Fibroblast of the aortic adventitia (primary cell): Measurements from ENCODE around the gene YY2. TPM values are rescaled to one million over a fixed set of nuclear protein-coding genes. Genes with fewer than 3 reads are reported as not detected.
"Not testable (repeated sequence)": the region's sequence is repeated elsewhere in the genome, so short reads cannot be mapped to it uniquely, and the experiment has no call there.

Experiments used
- DNase-seq: peaks from one replicate; pipeline ENCODE4 v3.0.0-alpha.2; 2010; ENCODE audit warnings: low read depth
- H3K4me3 ChIP-seq: 2 replicates; pipeline ENCODE4 v1.5.1; 2011; ENCODE audit warnings: low read depth, mild to moderate bottlenecking, control low read depth, low read length, moderate library complexity
- total RNA-seq: library from RNA; depleted of rRNA; stranded (reverse); fragments of >200 nt; gene quantifications from 2 replicates; pipeline ENCODE4 v1.2.3, GENCODE V29; 2012; ENCODE audit warnings: low replicate concordance
- TF ChIP-seq, protein P1 (sequence below): IDR thresholded peaks from 2 replicates; pipeline ENCODE4 v1.5.1; 2011; ENCODE audit warnings: mild to moderate bottlenecking, low read length, control low read depth, inconsistent platforms; ENCODE audit not compliant: insufficient read depth

YY2 gene
- 0.16 and 2.4 TPM in 2 replicates for total RNA-seq

GRCh38 chrX:21855937-21856415 is at the start of gene YY2:
YY2 (plus strand) TSS chrX:21855987; CDS start chrX:21856485, 498 bp downstream.
- DNase-seq, result no peak
- TF ChIP-seq, protein P1, sequence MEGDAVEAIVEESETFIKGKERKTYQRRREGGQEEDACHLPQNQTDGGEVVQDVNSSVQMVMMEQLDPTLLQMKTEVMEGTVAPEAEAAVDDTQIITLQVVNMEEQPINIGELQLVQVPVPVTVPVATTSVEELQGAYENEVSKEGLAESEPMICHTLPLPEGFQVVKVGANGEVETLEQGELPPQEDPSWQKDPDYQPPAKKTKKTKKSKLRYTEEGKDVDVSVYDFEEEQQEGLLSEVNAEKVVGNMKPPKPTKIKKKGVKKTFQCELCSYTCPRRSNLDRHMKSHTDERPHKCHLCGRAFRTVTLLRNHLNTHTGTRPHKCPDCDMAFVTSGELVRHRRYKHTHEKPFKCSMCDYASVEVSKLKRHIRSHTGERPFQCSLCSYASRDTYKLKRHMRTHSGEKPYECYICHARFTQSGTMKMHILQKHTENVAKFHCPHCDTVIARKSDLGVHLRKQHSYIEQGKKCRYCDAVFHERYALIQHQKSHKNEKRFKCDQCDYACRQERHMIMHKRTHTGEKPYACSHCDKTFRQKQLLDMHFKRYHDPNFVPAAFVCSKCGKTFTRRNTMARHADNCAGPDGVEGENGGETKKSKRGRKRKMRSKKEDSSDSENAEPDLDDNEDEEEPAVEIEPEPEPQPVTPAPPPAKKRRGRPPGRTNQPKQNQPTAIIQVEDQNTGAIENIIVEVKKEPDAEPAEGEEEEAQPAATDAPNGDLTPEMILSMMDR, result no peak
- H3K4me3 ChIP-seq, result no peak within 1 kb of the TSS

- DNase-seq, result no peak
- H3K4me3 ChIP-seq, result no peak overlapping the region
- TF ChIP-seq, protein P1, result no peak
Measured at GRCh38 chrX:21806691-21807090, 49.1 kb upstream of the YY2 start.

DNA sequence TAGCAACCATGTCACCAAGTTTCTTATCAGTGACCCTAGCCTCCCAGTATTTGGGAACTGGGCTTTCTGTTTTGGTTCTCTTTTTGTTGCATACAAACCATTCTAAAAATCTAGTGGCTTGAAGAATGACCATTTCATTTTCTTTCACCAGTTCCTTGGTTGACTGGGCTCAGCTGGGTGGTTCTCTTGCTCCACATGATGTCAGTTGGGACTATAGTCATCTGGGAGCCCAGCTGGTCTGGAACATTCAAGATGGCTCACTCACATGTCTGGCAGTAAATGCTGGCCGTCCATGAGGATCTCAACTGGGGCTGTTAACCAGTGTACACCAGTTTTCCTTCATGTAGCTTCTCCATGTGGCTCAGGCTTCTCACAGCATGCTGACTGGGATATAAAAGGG is 44.0 kb upstream of the YY2 start:
- DNase-seq, result no peak
- no peak overlapping the region for H3K4me3 ChIP-seq
- TF ChIP-seq, protein P1, result no peak

GRCh38 chrX:21812628-21813027 is 43.2 kb upstream of the YY2 start:
- TF ChIP-seq, protein P1, result no peak
- H3K4me3 ChIP-seq, result no peak overlapping the region
- DNase-seq, result no peak

DNA sequence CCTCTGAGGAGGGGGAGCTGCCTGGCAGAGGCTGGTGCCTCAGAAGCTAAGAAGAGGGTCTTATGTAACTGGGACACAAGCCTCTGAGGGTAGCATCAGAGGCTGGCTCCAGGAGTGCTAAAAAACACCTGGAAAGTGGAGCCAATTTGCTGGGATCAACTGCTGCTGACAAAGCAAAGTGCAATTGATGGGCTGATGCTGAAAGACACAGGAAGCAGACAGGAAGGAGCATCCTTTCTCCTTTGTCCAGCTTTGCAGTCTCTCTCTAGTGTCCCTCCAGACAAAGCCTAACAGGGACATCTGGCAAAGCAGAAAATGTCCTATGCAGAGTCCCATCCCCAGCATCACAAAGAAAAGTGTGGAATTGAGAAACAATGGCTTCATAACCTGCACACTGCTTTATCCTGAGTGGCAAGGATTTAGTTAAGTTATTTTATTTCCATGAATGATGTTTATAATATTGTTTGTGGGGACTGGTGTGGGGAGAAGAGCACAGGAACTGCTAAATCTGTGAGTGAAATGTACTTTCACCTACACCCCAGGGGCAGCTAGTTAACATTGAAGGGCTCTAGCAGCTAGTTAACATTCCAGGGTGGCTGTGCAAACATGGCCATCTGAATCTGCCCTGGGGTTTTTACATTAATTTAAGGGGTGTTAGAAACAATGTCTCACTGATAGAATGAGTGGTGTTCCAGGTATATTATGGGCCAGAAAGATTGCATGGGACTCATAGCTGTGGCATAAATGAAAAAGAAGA is 42.0 kb upstream of the YY2 start:
- no peak overlapping the region for H3K4me3 ChIP-seq
- no peak for DNase-seq
- TF ChIP-seq, protein P1, result no peak

- DNase-seq, result no peak
- TF ChIP-seq, protein P1, result no peak
Measured at GRCh38 chrX:21816136-21816535, 39.7 kb upstream of the YY2 start.

DNA sequence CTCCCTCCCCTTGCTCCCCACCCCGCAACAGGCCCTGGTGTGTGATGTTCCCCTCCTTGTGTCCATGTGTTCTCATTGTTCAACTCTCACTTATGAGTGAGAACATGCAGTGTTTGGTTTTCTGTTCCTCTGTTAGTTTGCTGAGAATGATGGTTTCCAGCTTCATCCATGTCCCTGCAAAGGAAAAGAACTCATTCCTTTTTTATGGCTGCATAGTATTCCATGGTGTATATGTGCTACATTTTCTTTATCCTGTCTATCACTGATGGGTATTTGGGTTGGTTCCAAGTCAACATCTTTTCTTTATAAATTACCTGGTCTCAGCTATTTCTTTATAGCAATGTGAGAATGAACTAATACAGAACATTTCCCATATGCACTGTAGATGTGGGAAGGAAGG is 35.6 kb upstream of the YY2 start:
- not testable (repeated sequence) for H3K4me3 ChIP-seq, DNase-seq

More at GRCh38 chrX:21816136-21816535, 39.7 kb upstream of the YY2 start:
- no peak overlapping the region for H3K4me3 ChIP-seq
